Stimulated activated CD4-positive, alpha-beta T cell treated with anti-CD3 and anti-CD28 coated beads, Interleukin-1b, Interleukin-23, amount 100 ng/mL, for 1 hour (primary cell): ENCODE results near the gene DDX39B.
"Not testable (repeated sequence)": the region's sequence is repeated elsewhere in the genome, so short reads cannot be mapped to it uniquely, and the experiment has no call there.

Experiments used
- DNase-seq, 2 donors: peaks; one replicate each; pipeline ENCODE4 v3.0.0-alpha.2; 2020; ENCODE audit warnings: low read depth in 2 of 2

The DDX39B gene

GRCh38 chr6:31528821-31529328, 12.9 kb downstream of the DDX39B start, which contains the start of gene MCCD1:
Gene MCCD1 (plus strand): TSS chr6:31528962. CDS start chr6:31529015, 53 bp downstream.
- DNase-seq = no peak

DNA sequence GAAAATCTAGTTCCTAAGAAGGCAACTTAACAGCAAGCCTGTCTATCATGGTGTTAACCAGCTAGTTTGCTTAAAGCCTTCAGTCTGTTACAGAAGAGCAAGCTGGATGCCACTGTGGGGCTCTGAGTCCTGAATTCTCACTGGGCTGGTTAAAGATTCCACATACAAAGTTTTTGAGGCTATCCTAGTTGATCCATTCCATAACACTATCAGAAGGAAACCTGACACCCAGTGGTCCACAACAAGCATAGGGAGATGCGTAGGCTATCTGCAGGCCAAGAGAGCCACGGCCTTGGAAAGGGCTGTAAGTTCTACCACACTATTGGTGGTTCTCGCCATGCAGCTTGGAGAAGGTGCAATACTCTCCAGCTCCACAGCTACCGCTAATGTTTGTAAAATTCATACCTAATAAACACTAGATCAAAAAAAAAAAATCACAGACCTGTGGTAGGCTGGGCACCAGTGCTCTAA, 13.5 kb downstream of the DDX39B start:
- no peak for DNase-seq

GRCh38 chr6:31525932-31526591, 15.7 kb downstream of the DDX39B start:
- DNase-seq = no peak

- no peak for DNase-seq
Observed at GRCh38 chr6:31525553-31525931, 16.3 kb downstream of the DDX39B start.

- DNase-seq = no peak
Observed at GRCh38 chr6:31521835-31522234, 20.0 kb downstream of the DDX39B start.

DNA sequence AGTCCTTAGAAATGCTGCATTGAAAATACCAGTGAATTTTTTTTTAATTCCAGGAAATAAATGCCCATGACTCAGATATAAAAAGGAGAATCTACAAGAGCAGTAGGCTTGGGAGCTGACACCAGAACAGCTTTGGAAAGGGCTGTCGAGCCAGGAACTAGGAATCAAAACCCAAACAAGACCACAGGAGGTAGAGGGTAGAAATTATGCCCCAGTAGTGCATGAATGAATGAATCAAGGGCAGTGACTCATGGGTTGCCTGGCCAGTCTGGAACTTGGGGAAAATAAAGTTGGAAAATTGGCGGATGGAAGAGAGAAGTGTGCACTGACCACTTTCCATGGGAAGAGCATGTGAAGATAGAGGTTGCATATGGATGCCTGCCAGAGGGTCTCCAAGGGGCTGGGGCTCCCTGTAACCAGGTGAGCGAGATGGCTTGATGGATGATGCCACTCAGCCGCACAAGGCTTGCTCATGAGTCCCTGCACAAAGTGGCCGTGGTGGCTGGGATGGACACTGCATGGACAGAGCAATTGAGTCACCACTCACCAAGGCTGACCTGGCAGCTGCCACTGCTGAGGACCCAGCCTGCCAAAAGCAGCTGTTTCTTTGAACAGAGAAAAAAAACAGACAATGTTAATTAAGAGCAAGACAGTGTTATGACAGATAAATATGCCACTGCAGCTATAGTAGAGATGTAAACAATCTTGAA, 28.2 kb downstream of the DDX39B start:
- DNase-seq = no peak

DNA sequence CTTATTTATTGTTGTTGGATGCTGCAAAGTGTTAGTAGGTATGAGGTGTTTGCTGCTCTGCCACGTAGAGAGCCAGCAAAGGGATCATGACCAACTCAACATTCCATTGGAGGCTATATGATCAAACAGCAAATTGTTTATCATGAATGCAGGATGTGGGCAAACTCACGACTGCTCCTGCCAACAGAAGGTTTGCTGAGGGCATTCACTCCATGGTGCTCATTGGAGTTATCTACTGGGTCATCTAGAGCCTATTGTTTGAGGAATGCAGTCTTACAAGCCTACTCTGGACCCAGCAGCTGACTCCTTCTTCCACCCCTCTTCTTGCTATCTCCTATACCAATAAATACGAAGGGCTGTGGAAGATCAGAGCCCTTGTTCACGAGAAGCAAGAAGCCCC, 31.8 kb downstream of the DDX39B start:
- no peak for DNase-seq

DNA sequence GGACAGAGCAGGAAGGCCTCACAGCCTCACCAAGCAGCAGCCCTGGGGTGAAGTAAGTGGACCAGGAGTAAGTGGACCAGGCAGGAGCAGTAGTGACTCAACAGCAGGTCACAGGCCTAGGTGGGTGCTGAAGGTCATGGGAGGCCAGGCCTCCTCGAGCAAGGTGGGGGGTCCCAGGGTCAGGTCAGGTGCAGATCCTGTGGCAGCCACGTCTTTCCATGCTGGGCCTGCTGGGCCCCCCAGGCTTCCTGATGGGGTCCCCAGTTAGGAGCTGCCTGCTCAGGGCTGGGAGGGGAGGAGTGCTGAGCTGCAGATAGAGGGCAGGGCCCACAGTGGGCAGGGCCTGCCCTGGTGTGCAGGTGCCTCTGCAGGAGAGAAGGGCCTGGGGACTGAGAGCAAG, 32.8 kb downstream of the DDX39B start:
- DNase-seq = not testable (repeated sequence)

DNA sequence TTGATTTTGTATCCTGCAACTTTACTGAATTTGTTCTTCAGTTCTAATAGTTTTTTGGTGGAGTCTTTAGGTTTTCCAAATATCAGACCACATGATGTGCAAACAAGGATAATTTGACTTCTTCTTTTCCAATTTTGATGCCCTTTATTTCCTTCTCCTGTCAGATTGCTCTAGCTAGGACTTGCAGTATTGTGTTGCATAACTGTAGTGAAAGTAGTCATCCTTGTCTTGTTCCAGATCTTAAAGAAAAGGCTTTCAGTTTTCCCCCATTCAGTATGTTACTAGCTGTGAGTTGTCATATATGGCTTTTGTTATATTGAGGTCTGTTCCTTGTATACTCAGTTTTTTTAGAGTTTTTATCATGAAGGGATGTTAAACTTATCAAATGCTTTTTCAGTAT, 39.2 kb downstream of the DDX39B start:
- no peak for DNase-seq

DNA sequence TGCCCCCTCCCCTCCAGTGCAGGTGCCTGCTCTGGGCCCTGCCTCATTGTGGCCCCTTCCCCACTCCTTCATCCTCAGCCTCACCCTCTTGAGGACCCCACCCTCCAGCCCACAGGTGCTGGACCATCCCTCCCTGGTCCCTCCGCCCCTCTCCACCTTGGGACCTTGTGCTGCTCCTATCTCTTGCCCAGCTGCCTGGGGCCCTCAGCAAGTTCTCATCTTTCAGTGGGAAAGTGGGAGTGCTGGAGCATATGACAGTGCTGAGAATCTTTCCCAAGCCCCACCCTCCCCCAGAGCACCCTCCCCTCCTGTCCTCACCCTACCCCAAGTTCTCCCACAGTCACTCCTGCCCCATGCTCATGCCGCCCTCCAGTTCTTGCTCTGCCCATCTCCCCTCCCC, 42.2 kb downstream of the DDX39B start:
- DNase-seq = not testable (repeated sequence)

DNA sequence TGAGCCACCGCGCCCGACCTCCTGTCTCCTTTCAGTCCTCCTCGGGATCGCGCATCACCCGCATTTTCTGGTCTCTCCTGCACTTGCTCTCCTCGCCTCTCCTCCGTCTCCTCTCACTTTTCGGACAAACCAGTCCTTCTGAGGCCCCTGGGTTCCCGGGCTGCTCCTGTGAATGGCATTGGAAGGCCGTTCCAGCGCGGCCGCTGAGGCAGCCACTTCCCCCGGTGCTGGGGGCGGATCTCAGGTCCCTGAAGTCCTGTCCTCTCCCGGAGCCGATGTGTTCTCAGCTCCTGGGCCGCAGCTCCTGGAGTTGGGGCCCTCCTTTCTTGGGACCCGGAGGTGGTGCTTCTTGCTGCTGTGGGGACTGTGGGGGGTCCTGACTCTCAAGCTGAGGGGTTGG, 43.1 kb downstream of the DDX39B start:
- no peak for DNase-seq

- peak; percentile 53 to 76 for DNase-seq
Observed at GRCh38 chr6:31497531-31498476, 44.0 kb downstream of the DDX39B start, which contains the start of gene MICB. Gene MICB (plus strand): TSS chr6:31498145. CDS start chr6:31498194, 49 bp downstream.

- not testable (repeated sequence) for DNase-seq
Observed at GRCh38 chr6:31496826-31497225, 45.0 kb downstream of the DDX39B start.

DNA sequence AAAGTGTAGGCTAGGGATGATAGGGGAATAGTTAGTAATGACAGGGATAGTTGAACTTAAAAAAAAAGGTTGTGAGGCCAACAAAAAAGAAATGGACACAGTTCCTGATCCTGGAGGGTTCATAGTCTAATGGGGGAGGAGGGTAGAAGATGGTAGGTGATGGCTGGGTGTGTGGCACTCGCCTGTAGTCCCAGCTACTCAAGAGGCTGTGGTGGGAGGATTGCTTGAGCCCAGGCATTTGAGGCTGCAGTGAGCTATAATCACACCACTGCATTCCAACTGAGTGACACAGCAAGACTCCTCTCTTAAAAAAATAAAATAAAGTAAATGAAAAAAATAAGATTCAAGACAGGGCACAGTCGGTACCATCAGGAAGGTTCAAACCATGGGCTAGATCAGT, 46.2 kb downstream of the DDX39B start:
- no peak for DNase-seq

- peak; percentile 49 to 61 for DNase-seq
Observed at GRCh38 chr6:31493875-31494694, 47.7 kb downstream of the DDX39B start.

DNA sequence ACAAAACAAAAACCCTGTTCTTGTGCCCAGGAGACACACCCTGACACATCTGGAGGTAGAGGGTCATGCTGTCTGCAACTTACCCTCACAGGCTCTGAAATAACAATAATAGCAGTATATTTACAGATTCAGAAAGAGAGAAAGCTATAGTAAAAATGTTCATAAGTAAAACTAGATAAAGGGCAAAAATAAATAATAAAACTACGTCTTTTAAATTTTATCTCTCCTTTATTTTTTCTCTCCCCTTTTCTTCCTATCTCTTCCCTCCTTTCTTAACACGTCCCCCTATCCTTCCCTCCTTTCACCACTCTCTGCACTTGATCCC, 48.3 kb downstream of the DDX39B start:
- DNase-seq = not testable (repeated sequence)

DNA sequence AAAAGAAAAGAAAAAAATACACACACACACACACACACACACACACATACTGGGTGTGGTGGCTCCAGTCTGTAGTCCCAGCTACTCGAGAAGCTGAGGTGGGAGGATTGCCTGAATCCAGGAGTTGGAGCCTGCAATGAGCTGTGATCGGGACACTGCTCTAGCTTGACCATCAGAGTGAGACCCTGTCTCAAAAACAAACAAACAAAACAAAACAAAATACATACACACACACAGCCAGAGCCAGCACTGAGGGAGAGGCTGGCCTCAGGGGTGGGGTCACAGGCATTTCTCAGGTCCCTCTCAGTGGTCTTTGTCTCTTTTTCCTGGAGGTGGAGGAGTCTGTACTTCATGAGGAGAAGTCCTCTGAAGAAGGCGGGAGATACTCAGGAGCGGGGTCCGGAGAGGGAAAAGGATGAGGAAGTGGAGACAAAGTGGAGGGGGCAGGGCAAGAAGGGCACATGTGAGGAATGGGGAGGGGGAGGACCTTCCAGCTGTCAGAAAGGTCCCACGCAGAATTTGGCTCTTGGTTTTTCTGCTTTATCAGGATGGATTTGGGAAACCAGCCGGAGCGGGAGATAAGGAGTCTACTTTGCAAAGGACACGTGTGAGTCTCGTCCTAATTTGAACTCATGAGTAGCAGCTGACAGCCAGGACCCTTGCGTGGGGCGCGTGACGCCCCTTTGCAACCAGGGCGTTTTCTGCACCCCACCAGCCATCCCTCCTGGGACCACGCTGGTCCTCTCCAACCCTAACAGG, 51.5 kb downstream of the DDX39B start:
- DNase-seq = no peak

DNA sequence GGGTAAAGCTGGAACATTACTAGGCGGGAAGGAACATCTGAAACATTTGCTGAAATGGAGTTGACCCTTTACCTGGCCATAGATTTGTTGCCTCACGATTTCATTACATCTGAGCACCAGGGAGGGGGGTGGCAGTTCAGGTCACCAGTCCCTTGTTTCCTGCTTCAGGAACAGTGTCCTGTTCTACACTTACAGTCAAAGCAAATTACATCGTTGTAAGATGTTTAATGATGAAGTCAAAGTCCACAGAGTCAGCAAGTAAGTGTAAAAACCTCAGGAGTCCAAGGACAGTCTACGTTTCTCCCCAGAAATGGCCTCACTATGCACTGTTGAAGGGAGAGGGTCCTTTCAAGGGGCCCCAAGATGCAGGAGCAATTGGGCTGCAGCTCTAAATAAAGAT, 52.7 kb downstream of the DDX39B start:
- DNase-seq = no peak

- not testable (repeated sequence) for DNase-seq
Observed at GRCh38 chr6:31487674-31488073, 54.1 kb downstream of the DDX39B start.
